ENCODE measurements around the gene FADS6. TPM values are rescaled to one million over a fixed set of nuclear protein-coding genes. Genes with fewer than 3 reads are reported as not detected.

Gene FADS6
- total and polyA plus RNA-seq, 2 of the 13 experiments (the other 11 are each of a cell fraction or from before 2014, with no cell fraction given): 0.11 TPM

DNA sequence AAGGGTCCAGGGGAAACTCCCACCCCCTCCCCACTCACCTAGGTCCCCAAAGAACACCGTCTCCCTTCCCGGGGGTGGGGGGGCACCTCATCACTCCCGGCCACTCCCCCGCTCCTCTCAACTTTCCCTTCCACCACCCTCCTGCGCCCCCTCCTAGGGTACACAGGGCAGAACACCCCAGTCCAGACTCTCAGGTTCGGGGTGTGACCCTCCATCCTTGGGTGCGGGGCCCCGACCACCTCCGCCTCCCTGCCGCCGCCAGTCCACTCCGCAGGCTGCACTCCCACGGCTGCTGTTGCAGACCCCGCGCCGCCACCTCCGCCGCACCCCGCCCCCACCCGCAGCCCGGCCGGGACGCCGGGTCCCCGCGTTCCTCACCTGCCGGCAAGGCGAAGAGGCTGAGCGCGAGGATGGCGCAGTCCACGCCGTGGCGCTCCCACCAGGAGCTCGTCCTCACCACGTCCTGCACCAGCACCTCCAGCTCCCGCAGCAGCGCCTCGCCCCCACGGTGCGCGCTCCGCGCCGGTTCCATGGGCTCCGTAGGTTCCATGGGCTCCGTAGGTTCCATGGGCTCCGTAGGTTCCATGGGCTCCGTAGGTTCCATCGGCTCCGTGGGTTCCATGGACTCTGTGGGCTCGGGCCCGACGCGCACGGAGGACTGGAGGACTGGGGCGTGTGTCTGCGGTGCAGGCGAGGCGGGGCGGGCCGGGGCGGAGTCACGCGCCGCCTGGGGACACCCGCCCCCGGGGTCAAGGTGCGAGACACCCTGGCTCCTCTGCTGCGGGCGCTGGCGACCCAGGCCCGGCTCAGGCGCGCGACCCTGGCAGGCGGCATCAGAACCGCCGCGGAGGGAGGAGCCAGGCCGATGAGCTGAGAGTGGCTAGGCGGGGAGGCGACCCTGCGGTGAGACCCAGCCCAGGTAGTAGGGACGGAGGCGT, at the start of gene FADS6 (continued):
- TF ChIP-seq, protein P1, sequence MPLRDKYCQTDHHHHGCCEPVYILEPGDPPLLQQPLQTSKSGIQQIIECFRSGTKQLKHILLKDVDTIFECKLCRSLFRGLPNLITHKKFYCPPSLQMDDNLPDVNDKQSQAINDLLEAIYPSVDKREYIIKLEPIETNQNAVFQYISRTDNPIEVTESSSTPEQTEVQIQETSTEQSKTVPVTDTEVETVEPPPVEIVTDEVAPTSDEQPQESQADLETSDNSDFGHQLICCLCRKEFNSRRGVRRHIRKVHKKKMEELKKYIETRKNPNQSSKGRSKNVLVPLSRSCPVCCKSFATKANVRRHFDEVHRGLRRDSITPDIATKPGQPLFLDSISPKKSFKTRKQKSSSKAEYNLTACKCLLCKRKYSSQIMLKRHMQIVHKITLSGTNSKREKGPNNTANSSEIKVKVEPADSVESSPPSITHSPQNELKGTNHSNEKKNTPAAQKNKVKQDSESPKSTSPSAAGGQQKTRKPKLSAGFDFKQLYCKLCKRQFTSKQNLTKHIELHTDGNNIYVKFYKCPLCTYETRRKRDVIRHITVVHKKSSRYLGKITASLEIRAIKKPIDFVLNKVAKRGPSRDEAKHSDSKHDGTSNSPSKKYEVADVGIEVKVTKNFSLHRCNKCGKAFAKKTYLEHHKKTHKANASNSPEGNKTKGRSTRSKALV (CRISPR knock-in tag; IDR thresholded peaks at IDR 0.05): 0 out of 2 replicates have a peak, but pooled peaks have one; percentile 39
- no peak for TF ChIP-seq SAFB2 (CRISPR knock-in tag; IDR thresholded peaks at IDR 0.05; ENCODE audit: borderline replicate concordance, low read depth)
- TF ChIP-seq SMARCC2 (IDR thresholded peaks at IDR 0.05): no peak
- TF ChIP-seq, protein P2, sequence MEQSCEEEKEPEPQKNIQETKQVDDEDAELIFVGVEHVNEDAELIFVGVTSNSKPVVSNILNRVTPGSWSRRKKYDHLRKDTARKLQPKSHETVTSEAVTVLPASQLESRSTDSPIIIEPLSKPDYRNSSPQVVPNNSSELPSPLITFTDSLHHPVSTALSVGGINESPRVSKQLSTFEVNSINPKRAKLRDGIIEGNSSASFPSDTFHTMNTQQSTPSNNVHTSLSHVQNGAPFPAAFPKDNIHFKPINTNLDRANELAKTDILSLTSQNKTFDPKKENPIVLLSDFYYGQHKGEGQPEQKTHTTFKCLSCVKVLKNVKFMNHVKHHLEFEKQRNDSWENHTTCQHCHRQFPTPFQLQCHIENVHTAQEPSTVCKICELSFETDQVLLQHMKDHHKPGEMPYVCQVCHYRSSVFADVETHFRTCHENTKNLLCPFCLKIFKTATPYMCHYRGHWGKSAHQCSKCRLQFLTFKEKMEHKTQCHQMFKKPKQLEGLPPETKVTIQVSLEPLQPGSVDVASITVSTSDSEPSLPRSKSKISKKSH (CRISPR knock-in tag; IDR thresholded peaks at IDR 0.05; ENCODE audit: borderline replicate concordance): no peak
- TF ChIP-seq FOXC1 (CRISPR knock-in tag; IDR thresholded peaks at IDR 0.05; ENCODE audit: borderline replicate concordance): 0 out of 2 replicates have a peak, but pooled peaks have one; percentile 17
- no peak for TF ChIP-seq HNRNPUL1 (IDR thresholded peaks at IDR 0.05; ENCODE audit: low read depth, low read length)
- TF ChIP-seq, protein P3, sequence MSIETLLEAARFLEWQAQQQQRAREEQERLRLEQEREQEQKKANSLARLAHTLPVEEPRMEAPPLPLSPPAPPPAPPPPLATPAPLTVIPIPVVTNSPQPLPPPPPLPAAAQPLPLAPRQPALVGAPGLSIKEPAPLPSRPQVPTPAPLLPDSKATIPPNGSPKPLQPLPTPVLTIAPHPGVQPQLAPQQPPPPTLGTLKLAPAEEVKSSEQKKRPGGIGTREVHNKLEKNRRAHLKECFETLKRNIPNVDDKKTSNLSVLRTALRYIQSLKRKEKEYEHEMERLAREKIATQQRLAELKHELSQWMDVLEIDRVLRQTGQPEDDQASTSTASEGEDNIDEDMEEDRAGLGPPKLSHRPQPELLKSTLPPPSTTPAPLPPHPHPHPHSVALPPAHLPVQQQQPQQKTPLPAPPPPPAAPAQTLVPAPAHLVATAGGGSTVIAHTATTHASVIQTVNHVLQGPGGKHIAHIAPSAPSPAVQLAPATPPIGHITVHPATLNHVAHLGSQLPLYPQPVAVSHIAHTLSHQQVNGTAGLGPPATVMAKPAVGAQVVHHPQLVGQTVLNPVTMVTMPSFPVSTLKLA (IDR thresholded peaks at IDR 0.05): no peak
- no peak for TF ChIP-seq CHCHD3 (CRISPR knock-in tag; IDR thresholded peaks at IDR 0.05)
- TF ChIP-seq, protein P4, sequence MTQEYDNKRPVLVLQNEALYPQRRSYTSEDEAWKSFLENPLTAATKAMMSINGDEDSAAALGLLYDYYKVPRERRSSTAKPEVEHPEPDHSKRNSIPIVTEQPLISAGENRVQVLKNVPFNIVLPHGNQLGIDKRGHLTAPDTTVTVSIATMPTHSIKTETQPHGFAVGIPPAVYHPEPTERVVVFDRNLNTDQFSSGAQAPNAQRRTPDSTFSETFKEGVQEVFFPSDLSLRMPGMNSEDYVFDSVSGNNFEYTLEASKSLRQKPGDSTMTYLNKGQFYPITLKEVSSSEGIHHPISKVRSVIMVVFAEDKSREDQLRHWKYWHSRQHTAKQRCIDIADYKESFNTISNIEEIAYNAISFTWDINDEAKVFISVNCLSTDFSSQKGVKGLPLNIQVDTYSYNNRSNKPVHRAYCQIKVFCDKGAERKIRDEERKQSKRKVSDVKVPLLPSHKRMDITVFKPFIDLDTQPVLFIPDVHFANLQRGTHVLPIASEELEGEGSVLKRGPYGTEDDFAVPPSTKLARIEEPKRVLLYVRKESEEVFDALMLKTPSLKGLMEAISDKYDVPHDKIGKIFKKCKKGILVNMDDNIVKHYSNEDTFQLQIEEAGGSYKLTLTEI (CRISPR knock-in tag; conservative IDR thresholded peaks at IDR 0.05): no peak
- no peak for TF ChIP-seq ZNF75D (CRISPR knock-in tag; IDR thresholded peaks at IDR 0.05; ENCODE audit: borderline replicate concordance)
- TF ChIP-seq, protein P5, sequence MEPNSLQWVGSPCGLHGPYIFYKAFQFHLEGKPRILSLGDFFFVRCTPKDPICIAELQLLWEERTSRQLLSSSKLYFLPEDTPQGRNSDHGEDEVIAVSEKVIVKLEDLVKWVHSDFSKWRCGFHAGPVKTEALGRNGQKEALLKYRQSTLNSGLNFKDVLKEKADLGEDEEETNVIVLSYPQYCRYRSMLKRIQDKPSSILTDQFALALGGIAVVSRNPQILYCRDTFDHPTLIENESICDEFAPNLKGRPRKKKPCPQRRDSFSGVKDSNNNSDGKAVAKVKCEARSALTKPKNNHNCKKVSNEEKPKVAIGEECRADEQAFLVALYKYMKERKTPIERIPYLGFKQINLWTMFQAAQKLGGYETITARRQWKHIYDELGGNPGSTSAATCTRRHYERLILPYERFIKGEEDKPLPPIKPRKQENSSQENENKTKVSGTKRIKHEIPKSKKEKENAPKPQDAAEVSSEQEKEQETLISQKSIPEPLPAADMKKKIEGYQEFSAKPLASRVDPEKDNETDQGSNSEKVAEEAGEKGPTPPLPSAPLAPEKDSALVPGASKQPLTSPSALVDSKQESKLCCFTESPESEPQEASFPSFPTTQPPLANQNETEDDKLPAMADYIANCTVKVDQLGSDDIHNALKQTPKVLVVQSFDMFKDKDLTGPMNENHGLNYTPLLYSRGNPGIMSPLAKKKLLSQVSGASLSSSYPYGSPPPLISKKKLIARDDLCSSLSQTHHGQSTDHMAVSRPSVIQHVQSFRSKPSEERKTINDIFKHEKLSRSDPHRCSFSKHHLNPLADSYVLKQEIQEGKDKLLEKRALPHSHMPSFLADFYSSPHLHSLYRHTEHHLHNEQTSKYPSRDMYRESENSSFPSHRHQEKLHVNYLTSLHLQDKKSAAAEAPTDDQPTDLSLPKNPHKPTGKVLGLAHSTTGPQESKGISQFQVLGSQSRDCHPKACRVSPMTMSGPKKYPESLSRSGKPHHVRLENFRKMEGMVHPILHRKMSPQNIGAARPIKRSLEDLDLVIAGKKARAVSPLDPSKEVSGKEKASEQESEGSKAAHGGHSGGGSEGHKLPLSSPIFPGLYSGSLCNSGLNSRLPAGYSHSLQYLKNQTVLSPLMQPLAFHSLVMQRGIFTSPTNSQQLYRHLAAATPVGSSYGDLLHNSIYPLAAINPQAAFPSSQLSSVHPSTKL (CRISPR knock-in tag; IDR thresholded peaks at IDR 0.05): 0 out of 2 replicates have a peak, but pooled peaks have one; percentile 17
- TF ChIP-seq, protein P6, sequence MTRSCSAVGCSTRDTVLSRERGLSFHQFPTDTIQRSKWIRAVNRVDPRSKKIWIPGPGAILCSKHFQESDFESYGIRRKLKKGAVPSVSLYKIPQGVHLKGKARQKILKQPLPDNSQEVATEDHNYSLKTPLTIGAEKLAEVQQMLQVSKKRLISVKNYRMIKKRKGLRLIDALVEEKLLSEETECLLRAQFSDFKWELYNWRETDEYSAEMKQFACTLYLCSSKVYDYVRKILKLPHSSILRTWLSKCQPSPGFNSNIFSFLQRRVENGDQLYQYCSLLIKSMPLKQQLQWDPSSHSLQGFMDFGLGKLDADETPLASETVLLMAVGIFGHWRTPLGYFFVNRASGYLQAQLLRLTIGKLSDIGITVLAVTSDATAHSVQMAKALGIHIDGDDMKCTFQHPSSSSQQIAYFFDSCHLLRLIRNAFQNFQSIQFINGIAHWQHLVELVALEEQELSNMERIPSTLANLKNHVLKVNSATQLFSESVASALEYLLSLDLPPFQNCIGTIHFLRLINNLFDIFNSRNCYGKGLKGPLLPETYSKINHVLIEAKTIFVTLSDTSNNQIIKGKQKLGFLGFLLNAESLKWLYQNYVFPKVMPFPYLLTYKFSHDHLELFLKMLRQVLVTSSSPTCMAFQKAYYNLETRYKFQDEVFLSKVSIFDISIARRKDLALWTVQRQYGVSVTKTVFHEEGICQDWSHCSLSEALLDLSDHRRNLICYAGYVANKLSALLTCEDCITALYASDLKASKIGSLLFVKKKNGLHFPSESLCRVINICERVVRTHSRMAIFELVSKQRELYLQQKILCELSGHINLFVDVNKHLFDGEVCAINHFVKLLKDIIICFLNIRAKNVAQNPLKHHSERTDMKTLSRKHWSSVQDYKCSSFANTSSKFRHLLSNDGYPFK (CRISPR knock-in tag; IDR thresholded peaks at IDR 0.05; ENCODE audit: borderline replicate concordance): no peak
